Transverse colon (tissue), 3 donors: ENCODE data around the gene SATB2.

ENCODE experiments used
- CTCF ChIP-seq, 5 experiments: fragments of 200-600 bp in 3 of 5; fragments of 450-650 bp in 2 of 5; sonication (generic) in 3 of 5; IDR thresholded peaks; 1 replicate in 2 of 5; 2 replicates in 3 of 5; pipeline ENCODE4 v1.5.1; 2016 to 2017; ENCODE audit warnings: antibody characterized with exemption in 5 of 5, inconsistent platforms in 3 of 5, mild to moderate bottlenecking in 2 of 5, moderate library complexity in 1 of 5
- EP300 ChIP-seq: sonication (generic); formaldehyde crosslinking; IDR thresholded peaks from one replicate; pipeline ENCODE4 v1.6.1; 2017; ENCODE audit warnings: antibody characterized with exemption, low read depth
- POLR2A ChIP-seq: fragments of 450-650 bp; IDR thresholded peaks from one replicate; pipeline ENCODE4 v1.6.1; 2016; ENCODE audit warnings: antibody characterized with exemption, mild to moderate bottlenecking, moderate library complexity

GRCh38 chr2:199439066-199439465, 18.7 kb downstream of the SATB2 start:
- no peak for TF ChIP-seq POLR2A
- TF ChIP-seq EP300, result no peak
- no peak for TF ChIP-seq CTCF (IDR thresholded peaks at IDR 0.05)
